Stimulated activated CD4-positive, alpha-beta T cell treated with anti-CD3 and anti-CD28 coated beads, Interleukin-2, amount 100 ng/mL, for 24 hours (primary cell): Measurements from ENCODE around the gene AUH.

Source experiments
- DNase-seq, 2 donors: peaks; one replicate each; pipeline ENCODE4 v3.0.0-alpha.2; 2020

Gene AUH

DNA sequence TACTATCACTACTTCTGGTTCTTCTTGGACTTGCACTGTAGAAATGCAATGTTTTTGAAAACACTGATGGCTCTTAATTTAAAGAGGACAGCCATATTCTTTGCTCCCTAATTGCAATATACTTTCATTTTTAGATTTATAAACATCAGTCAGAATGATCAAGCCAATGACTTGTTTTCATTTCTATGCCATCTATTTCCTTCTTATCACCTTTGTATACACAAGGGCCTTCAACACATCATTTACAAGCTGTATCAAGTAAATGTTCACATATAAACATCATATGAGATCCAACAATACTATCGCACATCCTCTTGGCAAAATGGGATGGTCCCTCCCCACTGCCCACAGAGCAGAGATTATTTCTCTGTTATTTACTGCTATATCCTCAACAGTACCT lies 24.9 kb downstream of the AUH start:
- DNase-seq: no peak

GRCh38 chr9:91334053-91334452 lies 27.7 kb downstream of the AUH start:
- DNase-seq: no peak

DNA sequence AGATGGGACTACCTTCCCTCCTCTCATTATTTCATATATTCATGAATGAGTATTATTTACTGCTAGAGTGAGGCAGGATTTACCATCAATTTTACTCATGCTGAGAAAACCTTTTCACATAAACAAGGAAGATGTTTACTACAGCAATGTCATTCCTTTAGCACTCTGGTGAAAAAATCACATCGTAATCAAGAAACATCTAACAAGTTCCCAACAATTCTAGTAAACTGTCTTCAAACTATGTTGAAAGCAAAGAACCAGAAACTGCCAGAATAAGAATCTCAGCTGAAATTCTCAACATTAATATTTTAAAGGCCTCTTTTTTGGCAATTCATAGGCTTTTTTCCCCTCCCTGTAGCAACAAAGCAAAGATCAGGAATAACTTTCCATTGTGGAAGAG lies 28.2 kb downstream of the AUH start:
- no peak for DNase-seq

DNA sequence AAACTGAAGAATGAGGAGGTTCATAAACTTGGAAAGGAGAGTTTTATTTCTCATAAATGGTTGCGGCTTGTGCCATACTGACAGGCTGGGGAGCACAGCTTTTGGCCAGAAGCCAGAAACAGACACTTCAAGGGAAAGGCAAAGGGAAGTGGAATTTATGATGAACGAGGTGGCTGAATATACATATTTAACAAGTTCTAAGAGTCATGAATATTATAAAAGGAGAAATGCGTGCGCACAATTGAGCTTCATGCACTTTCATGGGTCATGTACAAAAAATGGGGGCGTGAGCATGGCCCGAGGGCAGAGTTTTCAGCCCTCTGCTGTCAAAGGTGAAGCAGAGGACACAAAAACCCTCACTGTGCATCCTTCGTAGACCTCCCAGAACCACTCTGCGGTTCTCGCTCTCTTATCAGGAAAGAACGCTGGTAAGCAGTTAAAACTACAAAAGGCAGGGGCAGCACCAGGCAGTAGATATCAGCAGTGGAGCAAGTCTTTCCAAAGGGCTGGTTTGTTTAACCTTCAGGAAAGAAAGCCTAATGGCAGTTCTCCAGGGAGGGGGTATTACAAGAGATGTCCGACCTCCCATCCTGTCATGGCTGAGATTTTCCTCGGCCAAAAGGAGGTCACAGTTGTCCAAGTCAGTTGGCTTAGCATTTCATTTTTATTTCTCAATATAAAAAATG lies 29.0 kb downstream of the AUH start:
- DNase-seq: no peak

DNA sequence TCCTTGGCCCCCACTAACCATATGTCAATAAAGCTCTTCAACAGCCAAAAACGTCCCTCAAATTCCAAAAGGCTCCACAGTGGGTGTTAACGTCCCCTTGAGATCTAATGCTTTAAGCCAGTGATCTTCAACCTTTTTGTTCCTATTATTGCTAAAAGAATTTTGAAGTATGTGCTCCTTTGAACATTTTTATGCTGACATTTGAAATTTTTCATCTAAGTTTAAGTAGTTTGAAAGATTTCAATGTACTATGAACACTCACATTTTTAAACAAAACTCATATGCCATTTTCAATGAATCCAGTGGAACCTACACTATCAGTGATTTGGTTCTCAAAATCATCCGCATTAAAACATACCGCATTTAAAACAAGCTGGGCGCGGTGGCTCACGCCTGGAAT lies 29.9 kb downstream of the AUH start:
- no peak for DNase-seq

DNA sequence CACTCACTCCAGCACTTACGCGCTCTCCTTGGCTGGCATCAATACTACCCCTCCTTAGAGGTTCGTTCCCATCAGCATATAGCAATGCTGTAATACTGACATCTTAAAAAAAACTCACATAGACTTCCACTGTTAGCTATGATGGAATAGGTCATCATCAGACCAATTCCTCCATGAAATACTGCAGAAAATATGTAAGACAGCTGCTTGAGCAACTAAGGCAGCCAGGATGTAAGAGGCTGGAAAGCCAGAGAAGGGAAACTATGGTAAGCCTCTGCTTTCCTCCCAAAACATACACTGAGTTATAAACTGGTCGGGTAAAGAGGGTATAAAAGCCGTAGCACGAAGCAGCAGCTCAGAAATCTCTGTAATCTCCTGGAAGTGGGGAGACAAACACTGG lies 33.5 kb downstream of the AUH start:
- DNase-seq: no peak

- DNase-seq: no peak
Measured at GRCh38 chr9:91321691-91322090, 40.0 kb downstream of the AUH start.

- no peak for DNase-seq
Measured at GRCh38 chr9:91320299-91320698, 41.4 kb downstream of the AUH start.

GRCh38 chr9:91316093-91316492 lies 45.6 kb downstream of the AUH start:
- no peak for DNase-seq

- no peak for DNase-seq
Measured at GRCh38 chr9:91315191-91315590, 46.5 kb downstream of the AUH start.

DNA sequence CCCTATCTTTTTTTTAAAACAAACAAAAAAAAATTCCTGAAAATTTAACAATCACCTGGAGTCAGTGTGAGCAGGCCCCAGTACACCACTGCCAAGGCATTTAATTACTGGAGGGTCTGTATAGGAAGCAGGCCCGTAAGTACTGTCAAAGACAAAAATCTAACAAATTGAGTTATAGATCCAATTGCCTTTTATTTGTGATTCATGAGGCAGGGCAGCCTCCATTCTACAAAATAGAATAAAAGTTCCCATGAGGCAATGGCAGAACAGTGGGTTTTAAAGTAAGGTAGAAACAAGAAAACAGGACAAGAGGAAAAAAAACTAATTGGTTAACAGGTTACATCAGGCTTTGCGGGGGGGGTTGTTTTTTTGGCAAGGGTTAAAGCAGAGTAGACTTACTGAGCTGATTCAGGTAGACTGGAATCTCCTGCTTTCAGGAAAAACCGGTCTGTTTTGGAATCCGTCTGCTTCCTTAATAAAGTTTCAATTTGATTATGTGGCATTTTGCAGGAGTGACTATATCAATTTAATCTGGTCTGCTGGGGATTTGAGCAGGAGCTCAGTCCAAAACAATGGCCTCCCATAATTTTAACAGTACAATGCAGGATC lies 48.9 kb downstream of the AUH start:
- DNase-seq: no peak

DNA sequence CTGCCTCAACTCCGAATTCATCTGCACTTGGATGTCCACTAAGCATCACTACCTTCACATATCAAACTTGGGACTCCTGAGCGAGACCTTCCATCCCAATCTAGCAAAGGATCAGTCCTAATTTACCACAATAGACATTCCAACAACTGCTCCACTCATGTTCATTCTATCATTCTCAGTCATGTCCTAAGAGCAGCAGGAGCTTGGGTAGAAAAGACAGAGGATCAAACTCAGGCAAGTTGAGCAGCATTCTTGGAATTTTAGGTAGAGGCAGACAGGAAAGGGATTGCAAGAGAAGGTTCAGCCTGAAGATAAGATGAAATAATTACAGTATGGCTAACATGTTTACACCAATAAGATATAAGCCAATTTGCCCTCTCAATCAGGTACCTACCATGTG lies 51.7 kb downstream of the AUH start:
- no peak for DNase-seq

- no peak for DNase-seq
Measured at GRCh38 chr9:91308191-91308590, 53.5 kb downstream of the AUH start.

GRCh38 chr9:91307279-91307678 lies 54.4 kb downstream of the AUH start:
- no peak for DNase-seq

DNA sequence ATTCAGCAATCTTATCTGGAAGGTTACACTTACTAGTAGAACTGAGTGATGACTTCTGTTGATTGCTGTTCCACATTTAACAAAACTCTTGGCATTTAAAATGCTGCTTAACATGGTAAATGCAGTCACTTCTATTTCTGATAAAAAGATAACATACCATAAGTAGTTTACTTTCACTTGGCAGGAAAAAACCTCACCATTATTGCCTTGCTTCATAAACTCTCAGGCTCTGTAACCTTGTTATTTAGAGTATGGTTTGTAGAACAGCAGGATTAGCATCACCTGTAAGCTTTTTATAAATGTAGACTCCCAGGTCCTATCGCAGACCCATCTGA lies 55.5 kb downstream of the AUH start:
- no peak for DNase-seq

- DNase-seq: no peak
Measured at GRCh38 chr9:91305596-91306295, 56.0 kb downstream of the AUH start.

GRCh38 chr9:91303741-91304415 lies 57.8 kb downstream of the AUH start:
- no peak for DNase-seq

- DNase-seq: no peak
Measured at GRCh38 chr9:91302831-91303230, 58.9 kb downstream of the AUH start.

- DNase-seq: no peak
Measured at GRCh38 chr9:91301161-91301560, 60.6 kb downstream of the AUH start.

DNA sequence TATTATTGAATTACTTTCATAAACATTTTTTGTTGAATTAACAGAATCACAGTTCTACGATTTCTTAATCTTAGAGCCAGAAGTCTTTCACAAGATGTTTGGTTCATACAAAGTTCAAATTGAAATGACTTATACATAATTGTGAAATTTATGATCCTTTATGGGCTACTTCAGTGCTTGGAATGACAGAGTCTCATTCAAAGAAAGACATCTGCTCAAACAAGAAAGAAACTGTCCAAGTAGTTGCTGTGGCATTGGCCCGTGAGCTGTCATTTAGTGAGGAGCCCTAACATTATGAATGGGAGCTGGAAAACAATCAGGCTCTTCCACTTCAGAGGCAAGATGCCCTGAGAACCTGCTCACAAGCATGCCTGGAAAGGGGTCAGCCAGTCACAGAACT lies 63.4 kb downstream of the AUH start:
- DNase-seq: no peak

GRCh38 chr9:91297306-91297705 lies 64.4 kb downstream of the AUH start:
- no peak for DNase-seq

- DNase-seq: no peak
Measured at GRCh38 chr9:91296354-91296753, 65.4 kb downstream of the AUH start.

DNA sequence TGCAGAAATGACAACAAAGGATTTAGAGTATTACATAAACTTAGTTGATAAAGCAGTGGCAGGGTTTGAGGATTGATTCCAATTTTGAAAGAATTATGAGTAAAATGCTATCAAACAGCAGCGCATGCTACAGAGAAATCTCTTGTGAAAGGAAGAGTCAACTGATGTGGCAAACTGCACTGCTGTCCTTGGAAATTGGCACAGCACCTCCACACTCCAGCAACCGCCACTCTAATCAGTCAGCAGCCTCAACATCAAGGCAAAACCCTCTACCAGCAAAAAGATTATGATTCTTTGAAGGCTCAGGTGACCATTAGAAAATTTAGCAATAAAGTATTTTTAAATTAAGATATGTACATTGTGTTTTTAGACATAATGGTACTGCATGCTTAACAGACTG lies 66.4 kb downstream of the AUH start:
- no peak for DNase-seq

DNA sequence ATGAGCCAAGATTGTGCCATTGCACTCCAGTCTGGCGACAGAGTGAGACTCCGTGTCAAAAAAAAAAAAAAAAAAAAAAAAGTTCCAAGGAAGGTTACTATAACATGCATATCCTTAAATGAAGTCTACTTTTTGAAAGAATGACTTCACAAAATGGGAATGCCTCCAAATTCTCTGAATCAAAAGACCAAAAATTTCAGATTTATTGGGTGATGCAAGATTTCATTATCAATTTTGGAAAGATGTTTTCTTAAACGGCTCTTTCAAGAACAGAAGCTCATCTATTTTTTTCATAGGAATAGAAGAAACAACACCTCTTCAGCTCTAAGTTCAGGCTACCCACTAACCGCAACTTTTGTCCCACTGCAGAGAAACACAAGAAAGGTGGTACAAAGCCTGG lies 69.9 kb downstream of the AUH start:
- DNase-seq: no peak
